ENCODE measurements around the gene TMEM192. TPM values are rescaled to one million over a fixed set of nuclear protein-coding genes. Genes with fewer than 3 reads are reported as not detected.

TMEM192 gene
- polyA plus RNA-seq, 2 of the 4 experiments (the other 2 are of a cell fraction), result 8.4 to 19.3 TPM

DNA sequence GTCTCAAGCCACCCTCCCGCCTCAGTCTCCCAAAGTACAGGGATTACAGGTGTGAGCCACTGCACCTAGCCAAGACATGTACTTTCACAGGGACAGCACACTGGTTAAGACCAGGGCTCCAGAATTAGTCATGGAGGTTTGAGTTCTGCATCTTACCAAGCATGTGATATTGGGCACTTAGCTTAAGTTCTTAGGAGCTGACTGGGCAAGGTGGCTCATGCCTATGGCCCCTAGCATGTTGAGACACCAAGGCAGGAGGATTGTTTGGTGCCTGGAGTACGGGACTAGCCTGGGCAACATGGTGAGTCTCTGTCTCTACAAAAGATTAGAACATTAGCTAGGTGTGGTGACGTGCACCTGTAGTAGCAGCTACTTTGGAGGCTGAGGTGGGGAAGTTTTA is 2.6 kb upstream of the TMEM192 start:
- Histone ChIP-seq H3K4me1 (peaks cover 6% of the 10 kb centered on the region; the same call in 1 of the 3 replicates), H3K27ac (no peak overlapping the region), H3K4me3 (no peak overlapping the region), H3K4me2 (no peak overlapping the region), H3K9me3 (no peaks in the 10 kb centered on the region)
- whole genome bisulfite sequencing (ENCODE audit: missing lambda C conversion rate), result 64% methylated on average over 3 of the region's 3 CpGs
- DNase-seq (ENCODE audit: low read depth in 1 of 2, low spot score in 1 of 2), result no peak
- no peak for FAIRE-seq
- ATAC-seq, result no peak
- ChIA-PET POLR2A (no interaction called here), CTCF (interaction anchor here (0.6 to 2.8 kb wide), 3 partner anchors 16 to 1565 kb away, joined by 3 to 14 read pairs (median 3); no protein-coding TSS in a partner anchor)
- TF ChIP-seq, protein P1, sequence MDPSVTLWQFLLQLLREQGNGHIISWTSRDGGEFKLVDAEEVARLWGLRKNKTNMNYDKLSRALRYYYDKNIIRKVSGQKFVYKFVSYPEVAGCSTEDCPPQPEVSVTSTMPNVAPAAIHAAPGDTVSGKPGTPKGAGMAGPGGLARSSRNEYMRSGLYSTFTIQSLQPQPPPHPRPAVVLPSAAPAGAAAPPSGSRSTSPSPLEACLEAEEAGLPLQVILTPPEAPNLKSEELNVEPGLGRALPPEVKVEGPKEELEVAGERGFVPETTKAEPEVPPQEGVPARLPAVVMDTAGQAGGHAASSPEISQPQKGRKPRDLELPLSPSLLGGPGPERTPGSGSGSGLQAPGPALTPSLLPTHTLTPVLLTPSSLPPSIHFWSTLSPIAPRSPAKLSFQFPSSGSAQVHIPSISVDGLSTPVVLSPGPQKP (IDR thresholded peaks at IDR 0.05; ENCODE audit: low read depth, low read length), result no peak

DNA sequence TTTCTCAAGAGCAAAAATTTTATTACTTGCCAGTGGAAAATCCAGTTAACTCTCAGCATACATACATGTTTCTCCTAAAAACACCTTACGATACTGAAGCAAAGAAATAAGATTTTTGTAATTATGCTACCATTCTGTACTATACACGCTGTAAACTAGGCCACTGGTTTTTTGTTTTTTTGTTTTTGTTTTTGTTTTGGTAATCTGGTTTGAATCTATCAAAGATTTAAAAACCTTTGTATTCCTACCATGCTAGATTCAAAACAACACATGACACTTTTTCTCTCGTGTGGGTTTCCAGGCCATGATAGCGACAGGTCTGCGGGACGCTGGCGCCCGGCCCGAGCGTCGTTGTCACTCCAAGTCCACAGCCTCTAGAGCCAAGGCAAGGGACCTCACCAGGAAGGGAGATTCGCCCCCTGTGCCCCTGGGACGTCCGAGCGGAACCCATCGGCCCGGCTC is 723 bp downstream of the TMEM192 start:
- Histone ChIP-seq H3K4me2 (peak overlapping the region; percentile 78), H3K9me3 (no peaks in the 10 kb centered on the region), H3K27ac (peak overlapping the region; percentile 90 to 95), H3K4me3 (peak overlapping the region; percentile 76), H3K4me1 (peaks cover 6% of the 10 kb centered on the region; the same call in 1 of the 3 replicates)
- no peak for TF ChIP-seq CBX8 (IDR thresholded peaks at IDR 0.05)
- no peak for FAIRE-seq
- CTCF ChIA-PET, result interaction anchor here (1.8 kb wide), 1 partner anchor 8 kb away, joined by 7 read pairs; no protein-coding TSS in a partner anchor
- POLR2A ChIA-PET, result no interaction called here
- DNase-seq (ENCODE audit: low read depth in 1 of 2, low spot score in 1 of 2), result peak in 1 of 2 experiments; percentile 26
- ATAC-seq, result no peak
- WGBS (ENCODE audit: missing lambda C conversion rate), result 23% methylated on average over 8 of the region's 17 CpGs

DNA sequence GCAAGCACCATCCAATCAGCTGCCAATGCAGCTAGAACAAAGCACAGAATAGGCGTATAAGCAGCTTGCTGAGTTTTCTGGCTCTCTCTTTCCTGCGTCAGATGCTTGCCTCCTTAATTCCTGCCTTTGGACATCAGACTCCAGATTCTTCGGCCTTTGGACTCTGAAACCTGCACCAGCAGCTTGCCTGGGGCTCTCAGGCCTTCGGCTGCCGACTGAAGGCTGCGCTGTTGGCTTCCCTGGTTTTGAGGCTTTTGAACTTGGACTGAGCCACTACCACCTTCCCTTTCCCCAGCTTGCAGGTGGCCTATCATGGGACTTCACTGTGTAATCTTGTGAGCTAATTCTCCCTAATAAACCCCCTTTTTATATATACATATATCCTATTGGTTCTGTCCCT is 6.1 kb downstream of the TMEM192 start:
- TF ChIP-seq ESRRA (IDR thresholded peaks at IDR 0.05; ENCODE audit: borderline replicate concordance, low read length) (no peak), MAFK (IDR thresholded peaks at IDR 0.05; ENCODE audit: partially characterized antibody) (no peak), ZC3H11A (IDR thresholded peaks at IDR 0.05) (no peak), ZFP36 (IDR thresholded peaks at IDR 0.05; ENCODE audit: borderline replicate concordance, partially characterized antibody) (no peak), RARB (CRISPR knock-in tag; IDR thresholded peaks at IDR 0.05) (no peak), CHD2 (IDR thresholded peaks at IDR 0.05; ENCODE audit: low read length, partially characterized antibody) (no peak), HEYL (CRISPR knock-in tag; IDR thresholded peaks at IDR 0.05) (no peak), RFX5 (IDR thresholded peaks at IDR 0.05) (no peak), CHD4 (IDR thresholded peaks at IDR 0.05; ENCODE audit: borderline replicate concordance) (no peak), KDM1A (IDR thresholded peaks at IDR 0.05; ENCODE audit: low read depth) (no peak), PHF8 (IDR thresholded peaks at IDR 0.05; ENCODE audit: borderline replicate concordance, low read depth) (no peak), FOXS1 (CRISPR knock-in tag; IDR thresholded peaks at IDR 0.05) (no peak)
- TF ChIP-seq, protein P2, sequence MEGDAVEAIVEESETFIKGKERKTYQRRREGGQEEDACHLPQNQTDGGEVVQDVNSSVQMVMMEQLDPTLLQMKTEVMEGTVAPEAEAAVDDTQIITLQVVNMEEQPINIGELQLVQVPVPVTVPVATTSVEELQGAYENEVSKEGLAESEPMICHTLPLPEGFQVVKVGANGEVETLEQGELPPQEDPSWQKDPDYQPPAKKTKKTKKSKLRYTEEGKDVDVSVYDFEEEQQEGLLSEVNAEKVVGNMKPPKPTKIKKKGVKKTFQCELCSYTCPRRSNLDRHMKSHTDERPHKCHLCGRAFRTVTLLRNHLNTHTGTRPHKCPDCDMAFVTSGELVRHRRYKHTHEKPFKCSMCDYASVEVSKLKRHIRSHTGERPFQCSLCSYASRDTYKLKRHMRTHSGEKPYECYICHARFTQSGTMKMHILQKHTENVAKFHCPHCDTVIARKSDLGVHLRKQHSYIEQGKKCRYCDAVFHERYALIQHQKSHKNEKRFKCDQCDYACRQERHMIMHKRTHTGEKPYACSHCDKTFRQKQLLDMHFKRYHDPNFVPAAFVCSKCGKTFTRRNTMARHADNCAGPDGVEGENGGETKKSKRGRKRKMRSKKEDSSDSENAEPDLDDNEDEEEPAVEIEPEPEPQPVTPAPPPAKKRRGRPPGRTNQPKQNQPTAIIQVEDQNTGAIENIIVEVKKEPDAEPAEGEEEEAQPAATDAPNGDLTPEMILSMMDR (IDR thresholded peaks at IDR 0.05), result no peak
- TF ChIP-seq, protein P3, sequence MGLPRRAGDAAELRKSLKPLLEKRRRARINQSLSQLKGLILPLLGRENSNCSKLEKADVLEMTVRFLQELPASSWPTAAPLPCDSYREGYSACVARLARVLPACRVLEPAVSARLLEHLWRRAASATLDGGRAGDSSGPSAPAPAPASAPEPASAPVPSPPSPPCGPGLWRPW (IDR thresholded peaks at IDR 0.05), result no peak
- Histone ChIP-seq H3K4me3 (no peak overlapping the region), H3K4me2 (no peak overlapping the region), H3K9me3 (no peaks in the 10 kb centered on the region), H3K4me1 (no peaks in the 10 kb centered on the region), H3K27ac (no peak overlapping the region)
- WGBS (ENCODE audit: missing lambda C conversion rate), result 85% methylated on average over 6 of the region's 6 CpGs
- ChIA-PET CTCF (interaction anchor here (1.1 to 1.4 kb wide), 2 partner anchors 13 to 24 kb away, joined by 3 read pairs; no protein-coding TSS in a partner anchor), POLR2A (no interaction called here)
- FAIRE-seq (no peak), ATAC-seq (no peak), DNase-seq (ENCODE audit: low read depth in 1 of 2, low spot score in 1 of 2) (no peak)

DNA sequence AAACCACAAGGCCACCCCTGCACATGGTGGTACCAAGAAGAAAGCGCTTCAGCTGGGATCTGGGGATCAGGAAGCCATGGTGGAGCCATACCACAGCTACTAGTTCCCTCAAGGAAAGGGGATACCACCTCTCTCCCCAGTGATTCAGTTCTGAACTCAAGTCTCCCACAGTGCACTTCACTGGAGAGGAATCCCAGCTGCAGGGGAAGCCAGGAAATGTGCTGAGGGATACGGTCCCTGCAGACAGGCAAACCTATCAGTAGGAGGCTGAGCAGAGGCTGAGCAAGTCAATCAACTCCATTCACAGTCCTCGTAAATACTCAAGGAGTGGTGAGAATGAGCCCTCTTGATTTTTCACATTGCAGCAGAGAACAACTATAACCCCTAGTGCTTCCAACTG is 11.0 kb downstream of the TMEM192 start:
- WGBS (ENCODE audit: missing lambda C conversion rate), result 92% methylated on average over 3 of the region's 3 CpGs
- H3K9me3 ChIP-seq, result no peaks in the 10 kb centered on the region
- POLR2A ChIA-PET, result no interaction called here
- no peak for FAIRE-seq
- H3K4me1 ChIP-seq, result no peaks in the 10 kb centered on the region
- no peak overlapping the region for H3K27ac ChIP-seq
- DNase-seq (ENCODE audit: low read depth in 1 of 2, low spot score in 1 of 2), result no peak
- CTCF ChIA-PET, result no interaction called here
- no peak overlapping the region for H3K4me2 ChIP-seq
- no peak; a peak in 1 of 6 replicates for ATAC-seq
- no peak overlapping the region for H3K4me3 ChIP-seq
- TF ChIP-seq, protein P4, sequence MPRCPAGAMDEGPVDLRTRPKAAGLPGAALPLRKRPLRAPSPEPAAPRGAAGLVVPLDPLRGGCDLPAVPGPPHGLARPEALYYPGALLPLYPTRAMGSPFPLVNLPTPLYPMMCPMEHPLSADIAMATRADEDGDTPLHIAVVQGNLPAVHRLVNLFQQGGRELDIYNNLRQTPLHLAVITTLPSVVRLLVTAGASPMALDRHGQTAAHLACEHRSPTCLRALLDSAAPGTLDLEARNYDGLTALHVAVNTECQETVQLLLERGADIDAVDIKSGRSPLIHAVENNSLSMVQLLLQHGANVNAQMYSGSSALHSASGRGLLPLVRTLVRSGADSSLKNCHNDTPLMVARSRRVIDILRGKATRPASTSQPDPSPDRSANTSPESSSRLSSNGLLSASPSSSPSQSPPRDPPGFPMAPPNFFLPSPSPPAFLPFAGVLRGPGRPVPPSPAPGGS (IDR thresholded peaks at IDR 0.05), result no peak
- TF ChIP-seq RNF2 (IDR thresholded peaks at IDR 0.05; ENCODE audit: borderline replicate concordance, low read depth) (no peak), FOSB (CRISPR knock-in tag; IDR thresholded peaks at IDR 0.05) (no peak), PHF8 (IDR thresholded peaks at IDR 0.05; ENCODE audit: borderline replicate concordance, low read depth) (no peak), JUNB (IDR thresholded peaks at IDR 0.05) (no peak), RCOR1 (IDR thresholded peaks at IDR 0.05; ENCODE audit: low read depth, low read length) (no peak), ESRRA (IDR thresholded peaks at IDR 0.05; ENCODE audit: borderline replicate concordance, low read length) (no peak), BHLHE40 (IDR thresholded peaks at IDR 0.05; ENCODE audit: low read depth, low read length) (no peak), MYC (IDR thresholded peaks at IDR 0.05; ENCODE audit: borderline replicate concordance, low read length) (no peak), NPAS2 (CRISPR knock-in tag; IDR thresholded peaks at IDR 0.05; ENCODE audit: borderline replicate concordance) (no peak), ZNF302 (CRISPR knock-in tag; IDR thresholded peaks at IDR 0.05) (no peak), HEYL (CRISPR knock-in tag; IDR thresholded peaks at IDR 0.05) (no peak), KDM1A (IDR thresholded peaks at IDR 0.05; ENCODE audit: low read depth) (no peak)
- TF ChIP-seq, protein P3 (IDR thresholded peaks at IDR 0.05), result no peak

Data from A549 (cell line).